Large intestine (tissue), 3 donors: ENCODE data around the gene CELF5. TPM values are rescaled to one million over a fixed set of nuclear protein-coding genes. Genes with fewer than 3 reads are reported as not detected.
"Not testable (repeated sequence)": the region's sequence is repeated elsewhere in the genome, so short reads cannot be mapped to it uniquely, and the experiment has no call there.

Experiments
- DNase-seq, 2 donors: peaks; one replicate each; pipeline versions ENCODE4 v3.0.0 to v3.0.0-alpha.2; 2013
- H3K27ac ChIP-seq: one replicate; pipeline ENCODE4 v1.5.1; 2013; ENCODE audit warnings: low read length
- H3K27me3 ChIP-seq: 2 replicates; pipeline ENCODE4 v1.6.1; 2013; ENCODE audit warnings: low read length; ENCODE audit not compliant: control insufficient read depth, insufficient read depth
- H3K36me3 ChIP-seq: 2 replicates; pipeline ENCODE4 v1.6.1; 2013; ENCODE audit warnings: low read length; ENCODE audit not compliant: control insufficient read depth, insufficient read depth
- H3K4me1 ChIP-seq: one replicate; pipeline ENCODE4 v1.6.1; 2013; ENCODE audit warnings: low read length; ENCODE audit not compliant: control insufficient read depth, insufficient read depth
- H3K4me3 ChIP-seq: one replicate; pipeline ENCODE4 v1.5.1; 2013; ENCODE audit warnings: low read length
- H3K9me3 ChIP-seq: one replicate; pipeline ENCODE4 v1.6.1; 2013; ENCODE audit warnings: mild to moderate bottlenecking, low read depth, low read length, moderate library complexity; ENCODE audit not compliant: control insufficient read depth
- WGBS: methylation state at CpG from one replicate; pipeline ENCODE4 v1.1.5; 2013; ENCODE audit warnings: low lambda C conversion rate; ENCODE audit not compliant: insufficient coverage; 5-methylcytosine and 5-hydroxymethylcytosine counted together
- polyA plus RNA-seq: library from polyadenylated mRNA; unstranded; fragments of 120-200 nt; gene quantifications from one replicate; pipeline ENCODE4 v1.2.1, GENCODE V29; 2013

The CELF5 gene
- polyA plus RNA-seq, 1 donor, result 3.1 TPM

GRCh38 chr19:3191806-3192104 is 32.7 kb upstream of the CELF5 start:
- Histone ChIP-seq H3K4me1 (peaks cover 28% of the 10 kb centered on the region), H3K36me3 (peaks cover 23% of the 10 kb centered on the region)
- not testable (repeated sequence) for H3K27ac ChIP-seq, H3K4me3 ChIP-seq, H3K27me3 ChIP-seq, H3K9me3 ChIP-seq, DNase-seq
- WGBS, result no CpG with 5 or more reads among the region's 12 CpGs

GRCh38 chr19:3192228-3192635 is 32.2 kb upstream of the CELF5 start:
- Histone ChIP-seq H3K36me3 (peaks cover 24% of the 10 kb centered on the region), H3K27ac (no peak overlapping the region), H3K4me1 (peaks cover 24% of the 10 kb centered on the region), H3K9me3 (no peaks in the 10 kb centered on the region), H3K27me3 (no peaks in the 10 kb centered on the region), H3K4me3 (no peak overlapping the region)
- no CpG with 5 or more reads among the region's 32 CpGs for WGBS
- no peak for DNase-seq

GRCh38 chr19:3192684-3193083 is 31.8 kb upstream of the CELF5 start:
- peaks cover 20% of the 10 kb centered on the region for H3K4me1 ChIP-seq
- no peak for DNase-seq
- no CpG with 5 or more reads among the region's 14 CpGs for WGBS
- H3K27me3 ChIP-seq, result no peaks in the 10 kb centered on the region
- H3K9me3 ChIP-seq, result no peaks in the 10 kb centered on the region
- no peak overlapping the region for H3K4me3 ChIP-seq
- H3K27ac ChIP-seq, result no peak overlapping the region
- peaks cover 24% of the 10 kb centered on the region for H3K36me3 ChIP-seq

GRCh38 chr19:3193256-3194105 is 31.0 kb upstream of the CELF5 start:
- Histone ChIP-seq H3K9me3 (no peaks in the 10 kb centered on the region), H3K4me3 (no peak overlapping the region), H3K4me1 (peaks cover 13% of the 10 kb centered on the region), H3K27me3 (no peaks in the 10 kb centered on the region), H3K36me3 (peaks cover 24% of the 10 kb centered on the region), H3K27ac (no peak overlapping the region)
- no CpG with 5 or more reads among the region's 40 CpGs for WGBS
- DNase-seq, result no peak

GRCh38 chr19:3194106-3195087 is 30.1 kb upstream of the CELF5 start:
- no CpG with 5 or more reads among the region's 17 CpGs for WGBS
- no peaks in the 10 kb centered on the region for H3K9me3 ChIP-seq
- H3K27me3 ChIP-seq, result no peaks in the 10 kb centered on the region
- H3K27ac ChIP-seq, result no peak overlapping the region
- no peak for DNase-seq
- no peak overlapping the region for H3K4me3 ChIP-seq
- peaks cover 33% of the 10 kb centered on the region for H3K36me3 ChIP-seq
- H3K4me1 ChIP-seq, result peaks cover 5% of the 10 kb centered on the region

GRCh38 chr19:3196064-3196932 is 28.2 kb upstream of the CELF5 start:
- H3K27ac ChIP-seq, result no peak overlapping the region
- peaks cover 35% of the 10 kb centered on the region for H3K36me3 ChIP-seq
- H3K9me3 ChIP-seq, result no peaks in the 10 kb centered on the region
- H3K4me1 ChIP-seq, result no peaks in the 10 kb centered on the region
- no peak overlapping the region for H3K4me3 ChIP-seq
- no peak for DNase-seq
- WGBS, result no CpG with 5 or more reads among the region's 42 CpGs
- no peaks in the 10 kb centered on the region for H3K27me3 ChIP-seq

- Histone ChIP-seq H3K27me3 (no peaks in the 10 kb centered on the region), H3K4me1 (no peaks in the 10 kb centered on the region), H3K9me3 (no peaks in the 10 kb centered on the region), H3K4me3 (no peak overlapping the region), H3K27ac (no peak overlapping the region), H3K36me3 (peaks cover 35% of the 10 kb centered on the region)
- DNase-seq, result no peak
- no CpG with 5 or more reads among the region's 14 CpGs for WGBS
Measured at GRCh38 chr19:3196933-3197205, 27.6 kb upstream of the CELF5 start.

GRCh38 chr19:3198901-3199700 is 25.4 kb upstream of the CELF5 start:
- H3K9me3 ChIP-seq, result no peaks in the 10 kb centered on the region
- DNase-seq, result no peak
- H3K4me3 ChIP-seq, result no peak overlapping the region
- no CpG with 5 or more reads among the region's 43 CpGs for WGBS
- peaks cover 36% of the 10 kb centered on the region for H3K36me3 ChIP-seq
- H3K27ac ChIP-seq, result no peak overlapping the region
- H3K27me3 ChIP-seq, result no peaks in the 10 kb centered on the region
- H3K4me1 ChIP-seq, result no peaks in the 10 kb centered on the region

- Histone ChIP-seq H3K4me1 (no peaks in the 10 kb centered on the region), H3K9me3 (no peaks in the 10 kb centered on the region), H3K27ac (no peak overlapping the region), H3K27me3 (no peaks in the 10 kb centered on the region), H3K36me3 (peaks cover 43% of the 10 kb centered on the region), H3K4me3 (no peak overlapping the region)
- no CpG with 5 or more reads among the region's 39 CpGs for WGBS
- no peak for DNase-seq
Measured at GRCh38 chr19:3201072-3201700, 23.3 kb upstream of the CELF5 start.
